ENCODE measurements around the gene TLR7.

The TLR7 gene

GRCh38 chrX:12891915-12892506 is 25.1 kb downstream of the TLR7 start:
- FAIRE-seq = no peak

- no peak for FAIRE-seq
Observed at GRCh38 chrX:12892716-12893115, 25.8 kb downstream of the TLR7 start.

- no peak for FAIRE-seq
Observed at GRCh38 chrX:12894074-12895030, 27.5 kb downstream of the TLR7 start.

DNA sequence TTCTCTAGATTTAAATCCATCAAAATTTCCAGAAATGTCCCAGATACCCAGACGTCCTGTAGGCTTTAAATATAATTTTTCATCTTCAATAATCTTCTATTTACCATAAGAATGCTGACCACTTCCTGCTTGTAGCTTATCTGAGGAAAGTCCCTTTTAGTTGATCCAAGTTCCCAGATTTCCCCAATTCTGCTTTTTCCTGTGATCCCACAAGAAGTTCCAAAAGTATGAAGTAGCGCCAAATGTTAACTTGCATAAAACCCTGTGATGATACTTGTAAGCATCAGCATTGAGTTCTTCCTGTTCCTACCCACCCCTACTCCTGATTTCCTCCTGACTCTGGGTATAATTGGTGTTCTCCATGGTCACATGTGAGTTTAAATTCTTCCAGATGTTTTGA is 29.0 kb downstream of the TLR7 start:
- FAIRE-seq = no peak

DNA sequence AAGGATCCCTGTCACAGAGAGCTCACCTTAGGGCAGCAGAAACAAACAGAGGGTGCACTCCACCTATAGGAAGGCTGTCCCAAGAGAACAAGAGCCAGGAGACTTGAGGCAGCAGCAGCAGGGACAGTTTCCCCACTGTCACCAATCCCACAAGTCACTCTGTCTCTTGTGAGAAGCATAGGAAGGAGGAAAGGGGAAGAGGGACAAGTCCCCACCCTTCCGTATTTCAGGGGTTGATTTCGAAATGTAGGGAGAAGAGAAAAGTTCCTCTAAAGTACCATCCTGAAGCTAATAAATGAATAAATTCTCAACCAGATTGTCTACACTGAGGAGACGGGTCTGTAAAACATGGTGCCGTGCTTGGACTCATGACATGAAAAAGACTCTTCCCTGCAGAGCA is 30.1 kb downstream of the TLR7 start:
- no peak for FAIRE-seq

GRCh38 chrX:12898073-12898472 is 31.2 kb downstream of the TLR7 start:
- no peak for FAIRE-seq

- no peak for FAIRE-seq
Observed at GRCh38 chrX:12899506-12899905, 32.6 kb downstream of the TLR7 start.

GRCh38 chrX:12901486-12901885 is 34.6 kb downstream of the TLR7 start:
- FAIRE-seq = no peak

DNA sequence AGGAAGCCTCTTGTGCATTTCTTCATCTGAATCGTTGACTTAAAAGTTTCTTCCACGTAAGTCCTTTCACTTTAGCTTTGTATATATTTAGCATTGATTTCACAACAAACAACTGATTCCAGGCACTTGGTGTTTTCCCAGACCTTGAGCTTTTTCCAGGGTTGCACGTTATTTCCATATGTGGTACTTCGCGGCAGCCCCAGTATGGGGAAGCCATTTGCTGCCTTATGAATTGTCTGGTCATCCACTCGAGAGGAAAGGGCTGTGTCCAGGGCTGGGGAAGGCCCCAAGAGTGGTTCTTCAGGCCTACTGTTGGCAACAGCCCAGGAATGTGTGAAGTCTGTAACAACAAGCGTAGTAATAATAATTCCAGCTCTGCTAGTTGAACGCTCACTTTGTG is 36.8 kb downstream of the TLR7 start:
- FAIRE-seq = no peak

DNA sequence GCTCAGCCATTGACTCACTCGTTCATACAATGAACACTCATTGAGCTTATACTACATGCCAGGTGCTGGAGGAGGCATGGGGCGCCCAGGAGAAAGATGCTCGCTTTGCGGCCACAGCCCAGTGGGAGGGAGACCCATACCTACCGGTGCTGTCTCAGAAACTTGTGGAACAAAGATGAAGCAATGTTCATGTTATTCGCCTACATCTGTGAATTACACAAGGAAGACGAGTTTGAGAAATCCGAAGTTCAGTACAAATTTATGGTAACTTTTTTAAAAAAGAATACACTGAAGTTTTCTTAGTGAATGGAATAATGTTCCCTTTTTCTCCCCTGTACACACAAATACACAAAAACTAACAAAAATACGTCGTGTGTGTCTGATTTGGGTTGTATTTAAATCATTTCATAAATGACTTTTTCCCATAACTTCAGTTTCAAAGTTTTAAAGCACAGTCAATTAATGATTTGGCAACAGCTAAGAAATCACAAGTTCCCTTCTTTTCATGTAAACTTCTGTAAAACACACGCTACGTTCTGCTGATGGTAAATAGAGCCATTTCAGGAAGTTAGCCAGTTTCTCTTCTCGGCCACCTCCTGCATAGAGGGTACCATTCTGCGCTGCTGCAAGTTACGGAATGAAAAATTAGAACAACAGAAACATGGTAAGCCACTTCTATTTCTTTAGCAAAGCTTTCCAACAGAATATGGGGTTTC is 39.3 kb downstream of the TLR7 start, which contains the start of gene TLR8:
Gene TLR8, plus strand, starts transcription at position 575 of the 716 bp plus-strand sequence. Its CDS starts 87 bp downstream, at position 662.
- FAIRE-seq = no peak

DNA sequence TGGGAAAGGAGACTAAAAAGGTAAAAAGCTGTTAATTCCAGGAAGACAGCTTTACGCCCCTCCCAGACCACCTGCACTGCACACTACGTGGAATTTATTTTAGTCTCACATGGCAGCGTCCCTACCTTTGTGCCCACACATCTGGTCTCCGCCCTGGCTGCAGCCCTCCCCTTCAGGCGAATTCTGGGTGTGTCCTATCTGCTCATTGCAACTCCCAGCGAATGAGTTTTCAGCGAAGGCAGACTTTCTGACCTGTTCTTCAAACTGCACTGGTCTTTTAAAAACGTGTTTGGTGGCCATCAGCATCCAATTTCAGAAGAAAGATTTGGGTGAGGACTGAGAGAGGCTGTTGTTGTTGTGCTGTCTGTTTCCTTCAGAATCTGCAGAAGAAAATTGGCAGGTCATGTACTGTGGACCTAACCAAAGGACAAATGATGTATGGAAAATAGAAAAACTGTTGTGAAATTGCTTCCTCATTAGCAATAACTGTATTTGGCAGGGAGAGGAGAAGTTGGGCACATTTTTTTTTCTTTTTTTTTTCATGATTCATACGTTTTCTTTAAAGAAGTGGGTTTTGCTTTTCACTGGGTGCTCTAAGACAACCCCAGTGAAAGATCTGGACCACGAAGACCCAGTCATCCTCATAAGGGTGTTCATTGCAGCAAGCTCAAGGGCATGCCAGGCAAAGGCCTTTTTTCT is 43.7 kb downstream of the TLR7 start:
- no peak for FAIRE-seq

GRCh38 chrX:12911122-12911470 is 44.2 kb downstream of the TLR7 start:
- no peak for FAIRE-seq

DNA sequence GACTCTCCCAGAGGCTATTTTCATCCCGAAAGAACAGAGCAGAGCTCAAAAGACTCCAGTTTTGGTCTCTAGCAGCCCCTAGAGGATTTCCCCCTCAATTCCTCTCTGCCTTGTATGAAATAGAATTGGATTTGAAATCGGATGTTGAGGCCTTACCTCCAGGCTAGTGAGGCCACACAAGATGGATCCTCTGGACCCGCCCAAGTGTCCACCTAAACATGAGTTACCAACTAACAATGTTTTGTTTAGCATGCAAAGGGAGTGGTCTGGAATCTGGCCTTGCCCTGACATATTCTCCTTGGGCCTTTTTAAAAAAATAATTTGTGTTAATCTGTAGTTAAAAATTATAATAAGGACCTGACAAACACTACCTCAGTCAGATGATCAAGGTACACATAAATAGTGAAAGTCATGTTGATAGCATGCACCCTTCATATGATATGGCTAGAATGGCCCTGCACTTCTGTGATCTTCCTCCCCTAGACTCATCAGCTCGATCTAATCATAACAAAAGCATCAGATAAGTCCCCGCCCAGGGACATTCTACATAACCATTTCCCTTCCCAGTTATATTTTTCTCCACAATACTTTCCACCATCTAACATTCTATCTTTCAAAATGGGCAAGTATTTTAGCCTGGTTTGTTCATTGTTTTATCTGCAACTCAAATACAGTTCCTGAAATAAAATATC is 46.1 kb downstream of the TLR7 start:
- no peak for FAIRE-seq

DNA sequence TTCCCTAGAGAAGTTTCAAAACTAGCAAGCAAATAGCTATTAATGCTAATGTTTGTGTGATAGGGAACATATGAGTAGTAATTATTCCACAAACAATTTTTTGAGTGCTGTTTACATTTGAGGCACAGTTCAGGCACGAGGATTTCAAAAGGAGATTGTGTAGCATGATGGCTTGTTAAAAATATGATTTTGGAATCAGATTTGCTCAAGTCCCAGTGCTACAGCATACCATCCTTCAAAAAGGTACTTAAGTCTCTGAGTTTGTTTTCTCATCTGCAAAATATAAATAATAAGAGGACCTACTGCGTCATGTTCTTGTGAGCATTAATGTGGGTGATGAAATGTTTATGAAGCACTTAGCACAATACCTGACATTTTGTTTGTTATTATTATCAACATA is 50.9 kb downstream of the TLR7 start:
- no peak for FAIRE-seq

GRCh38 chrX:12919051-12919450 is 52.2 kb downstream of the TLR7 start:
- FAIRE-seq = no peak

- no peak for FAIRE-seq
Observed at GRCh38 chrX:12919620-12920019, 52.7 kb downstream of the TLR7 start.

GRCh38 chrX:12920990-12921389 is 54.1 kb downstream of the TLR7 start:
- no peak for FAIRE-seq

DNA sequence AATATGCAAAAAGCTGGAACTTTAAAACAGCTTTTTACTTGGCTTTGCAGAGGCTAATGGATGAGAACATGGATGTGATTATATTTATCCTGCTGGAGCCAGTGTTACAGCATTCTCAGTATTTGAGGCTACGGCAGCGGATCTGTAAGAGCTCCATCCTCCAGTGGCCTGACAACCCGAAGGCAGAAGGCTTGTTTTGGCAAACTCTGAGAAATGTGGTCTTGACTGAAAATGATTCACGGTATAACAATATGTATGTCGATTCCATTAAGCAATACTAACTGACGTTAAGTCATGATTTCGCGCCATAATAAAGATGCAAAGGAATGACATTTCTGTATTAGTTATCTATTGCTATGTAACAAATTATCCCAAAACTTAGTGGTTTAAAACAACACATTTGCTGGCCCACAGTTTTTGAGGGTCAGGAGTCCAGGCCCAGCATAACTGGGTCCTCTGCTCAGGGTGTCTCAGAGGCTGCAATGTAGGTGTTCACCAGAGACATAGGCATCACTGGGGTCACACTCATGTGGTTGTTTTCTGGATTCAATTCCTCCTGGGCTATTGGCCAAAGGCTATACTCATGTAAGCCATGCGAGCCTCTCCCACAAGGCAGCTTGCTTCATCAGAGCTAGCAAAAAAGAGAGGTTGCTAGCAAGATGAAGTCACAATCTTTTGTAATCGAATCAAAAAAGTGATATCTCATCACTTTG is 55.2 kb downstream of the TLR7 start:
- no peak for FAIRE-seq

DNA sequence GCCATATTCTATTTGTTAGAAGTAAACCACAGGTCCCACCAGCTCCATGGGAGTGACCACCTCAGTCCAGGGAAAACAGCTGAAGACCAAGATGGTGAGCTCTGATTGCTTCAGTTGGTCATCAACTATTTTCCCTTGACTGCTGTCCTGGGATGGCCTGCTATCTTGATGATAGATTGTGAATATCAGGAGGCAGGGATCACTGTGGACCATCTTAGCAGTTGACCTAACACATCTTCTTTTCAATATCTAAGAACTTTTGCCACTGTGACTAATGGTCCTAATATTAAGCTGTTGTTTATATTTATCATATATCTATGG is 55.7 kb downstream of the TLR7 start:
- no peak for FAIRE-seq

GRCh38 chrX:12929701-12930100 is 62.8 kb downstream of the TLR7 start:
- no peak for FAIRE-seq

DNA sequence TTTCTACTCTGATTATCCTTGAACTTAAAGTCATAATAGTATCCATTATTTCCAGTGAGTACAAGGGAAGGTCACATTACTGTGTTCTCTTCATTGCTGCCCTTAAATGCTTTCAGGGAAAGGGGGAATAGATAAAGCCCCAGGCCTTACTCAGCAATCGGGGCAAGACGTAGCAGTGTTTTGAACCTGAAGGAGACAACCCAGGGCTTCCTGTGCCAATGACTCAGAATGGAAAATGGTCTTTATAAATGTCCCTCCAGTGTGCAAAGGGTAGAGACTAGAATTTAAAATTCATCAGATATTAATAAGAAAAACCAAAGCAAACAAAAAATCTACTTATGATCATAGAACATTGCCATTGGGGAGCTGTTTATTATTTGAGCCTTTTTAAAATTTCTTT is 63.3 kb downstream of the TLR7 start:
- no peak for FAIRE-seq

DNA sequence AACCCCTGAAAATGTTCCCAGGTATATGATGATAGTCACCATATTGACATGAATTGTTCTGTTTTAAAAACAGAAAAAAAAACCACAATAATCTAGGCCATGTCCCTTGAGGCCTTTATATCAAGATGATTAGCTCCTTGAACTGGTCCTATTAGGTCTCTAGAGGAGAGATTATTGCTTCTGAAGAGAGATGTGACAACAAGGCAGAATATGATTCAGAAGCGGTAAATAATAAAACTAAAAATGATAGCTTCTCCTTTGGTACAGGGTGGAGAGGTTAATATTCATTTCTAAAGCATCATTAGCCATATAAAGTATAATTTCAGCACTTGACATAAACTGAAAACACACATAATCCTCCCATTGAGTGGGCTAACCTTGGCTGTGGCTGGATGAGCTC is 65.4 kb downstream of the TLR7 start:
- no peak for FAIRE-seq

Data from endometrium (tissue), 2 donors.